Camera-type eye (tissue), 1 donor: ENCODE measurements around the gene ARL10. TPM values are rescaled to one million over a fixed set of nuclear protein-coding genes. Genes with fewer than 3 reads are reported as not detected.

Experiments used
- total RNA-seq: library from RNA; depleted of rRNA; stranded (reverse); fragments of >200 nt; gene quantifications from one replicate; pipeline ENCODE4 v1.2.3, GENCODE V29; 2014

The ARL10 gene
- total RNA-seq: 25.1 TPM

DNA sequence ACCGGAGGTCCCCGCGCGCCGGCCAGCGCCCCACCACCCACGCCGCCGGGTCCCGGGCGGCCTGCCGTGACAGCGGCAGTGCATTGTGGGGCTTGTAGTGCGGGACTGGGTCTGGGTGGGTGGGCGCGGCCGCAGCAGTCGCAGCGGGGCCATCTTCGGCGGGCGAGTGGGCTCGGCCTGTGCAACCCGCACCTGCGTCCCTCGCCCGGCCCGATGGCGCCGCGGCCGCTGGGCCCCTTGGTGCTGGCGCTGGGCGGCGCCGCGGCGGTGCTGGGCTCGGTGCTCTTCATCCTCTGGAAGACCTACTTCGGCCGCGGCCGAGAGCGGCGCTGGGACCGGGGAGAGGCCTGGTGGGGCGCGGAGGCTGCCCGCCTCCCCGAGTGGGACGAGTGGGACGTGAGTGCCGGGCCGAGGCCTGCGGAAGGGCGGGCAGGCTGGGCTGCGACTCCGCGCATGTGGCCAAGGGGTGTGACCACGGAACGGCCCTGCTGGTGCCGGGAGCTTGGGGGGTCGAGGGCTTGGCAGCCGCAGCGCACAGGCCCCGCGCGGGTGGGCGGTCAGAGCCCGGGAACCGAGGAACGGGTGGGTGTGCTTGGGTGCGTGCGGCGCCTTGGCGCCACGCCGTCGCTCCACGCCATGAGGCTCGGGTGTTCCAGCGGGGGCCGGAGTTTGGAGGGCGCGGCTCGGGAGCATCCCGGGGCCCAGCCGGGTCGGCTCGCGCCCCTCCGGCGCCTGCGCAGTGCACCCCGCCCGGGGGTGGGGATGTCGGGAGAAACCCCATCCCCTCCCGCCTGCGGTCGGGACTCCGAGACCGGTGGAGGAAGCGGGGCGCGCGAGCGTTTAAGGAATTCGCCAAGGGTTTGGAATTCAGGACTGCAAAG is at the start of gene ARL10:
Gene ARL10 (plus strand): TSS at position 137 of the 881 bp plus-strand sequence. CDS start 77 bp downstream, at position 214.

DNA sequence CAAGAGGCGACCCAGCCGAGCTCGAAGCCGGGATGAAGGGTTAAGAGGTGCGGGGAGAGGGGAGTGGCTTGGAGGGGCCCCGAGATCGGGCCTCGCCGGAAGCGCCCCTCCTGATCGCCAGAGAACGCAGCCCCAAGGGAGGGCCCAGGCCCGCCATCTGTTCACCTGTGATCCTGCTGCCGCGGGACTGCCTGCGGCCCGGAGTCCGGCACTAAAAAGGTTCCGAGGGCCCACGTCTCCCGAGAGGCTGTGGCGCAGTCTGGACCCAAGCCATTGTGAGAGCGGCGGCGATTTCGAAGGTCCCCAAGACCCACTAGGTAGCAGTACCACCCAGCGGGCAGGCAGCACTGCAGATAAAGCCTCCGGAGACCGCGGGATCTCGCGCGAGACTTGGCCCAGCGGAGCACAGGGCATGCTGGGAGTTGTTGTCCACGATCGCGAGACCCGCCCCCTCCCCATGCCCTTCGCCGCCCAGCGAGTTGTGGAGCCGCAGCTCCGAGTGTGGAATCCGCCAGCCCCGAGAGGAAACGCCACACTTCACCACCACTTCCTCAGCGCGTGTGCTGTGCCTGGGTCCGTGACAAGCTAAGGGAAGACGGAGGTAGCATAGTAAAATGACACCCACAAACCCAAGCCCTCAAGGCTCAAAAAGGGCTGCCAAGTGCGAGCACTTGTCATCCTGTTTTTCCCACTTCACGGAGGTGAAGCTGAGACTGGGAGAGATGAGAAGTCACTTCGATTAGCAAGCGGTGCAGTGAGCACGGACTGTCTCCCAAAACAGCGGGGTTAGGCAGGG is 3.7 kb upstream of the ARL10 start, which contains the start of gene KIAA1191:
Gene KIAA1191 (minus strand): TSS at position 328 of the 796 bp plus-strand sequence. CDS start 2,256 bp downstream, outside the sequence.

DNA sequence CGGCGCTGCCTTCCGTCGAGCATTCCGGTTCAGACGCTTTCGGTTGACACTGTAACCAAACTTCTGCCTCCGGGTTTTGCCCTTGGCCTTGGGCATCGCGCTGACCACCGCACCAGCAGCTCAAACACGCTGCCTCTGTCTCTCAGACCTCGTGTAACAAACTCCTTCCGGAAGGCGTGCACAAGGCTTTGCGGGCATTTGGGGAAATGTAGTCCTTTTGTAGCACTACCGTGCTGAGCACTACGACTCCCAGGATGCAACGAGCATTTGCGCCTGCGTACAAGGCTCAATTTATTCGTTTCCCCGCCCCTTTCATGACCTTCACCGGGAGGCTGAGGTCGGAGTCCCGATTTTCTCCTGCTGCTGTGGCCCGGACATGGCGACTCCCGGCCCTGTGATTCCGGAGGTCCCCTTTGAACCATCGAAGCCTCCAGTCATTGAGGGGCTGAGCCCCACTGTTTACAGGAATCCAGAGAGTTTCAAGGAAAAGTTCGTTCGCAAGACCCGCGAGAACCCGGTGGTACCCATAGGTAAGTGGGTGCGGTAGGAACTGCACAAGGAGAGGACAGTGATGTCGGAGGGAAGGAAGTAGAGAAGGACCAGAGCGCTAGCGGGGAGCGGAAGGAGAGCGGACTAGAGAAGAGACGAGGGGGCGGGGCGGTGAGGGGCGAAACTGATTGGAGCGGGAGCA is 23.3 kb downstream of the ARL10 start, which contains the start of the genes HIGD2A and NOP16:
Gene HIGD2A (plus strand): TSS at position 308 of the 691 bp plus-strand sequence. CDS start 69 bp downstream, at position 377.
Gene NOP16 (minus strand): TSS at position 155 of the 691 bp plus-strand sequence. CDS start 59 bp downstream, at position 96.

GRCh38 chr5:176415952-176416924 is 51.0 kb downstream of the ARL10 start, which contains the start of gene CLTB:
TSS of gene CLTB (minus strand) at chr5:176416539. CDS start at chr5:176416363, 176 bp downstream.

Other genes with a start within 250 kb of the ARL10 start
- 14.1 TPM for gene SIMC1, start 127.1 kb upstream of the ARL10 start, total RNA-seq
- 74.3 TPM for gene KIAA1191, start 3.7 kb upstream of the ARL10 start, total RNA-seq
- gene NOP16, start 23.1 kb downstream of the ARL10 start, total RNA-seq: 4.5 TPM
- 45.9 TPM for gene HIGD2A, start 23.3 kb downstream of the ARL10 start, total RNA-seq
- gene CLTB, start 51.1 kb downstream of the ARL10 start, total RNA-seq: 68.9 TPM
- 45.9 TPM for gene FAF2, start 82.9 kb downstream of the ARL10 start, total RNA-seq
- gene RNF44, start 171.9 kb downstream of the ARL10 start, total RNA-seq: 24.9 TPM
- gene CDHR2, start 183.9 kb downstream of the ARL10 start, total RNA-seq: 0.11 TPM
- 24.8 TPM for gene GPRIN1, start 244.7 kb downstream of the ARL10 start, total RNA-seq